ENCODE measurements around the gene PERM1. TPM values are rescaled to one million over a fixed set of nuclear protein-coding genes. Genes with fewer than 3 reads are reported as not detected.

Gene PERM1

Small RNAs within 50 kb of the gene (small RNA-seq; reads per million reads assigned to genes)
- gene AL645608.3 (ENCODE audit: low read depth): not detected

Measured in mesenchymal stem cell (in vitro differentiated cells and primary cell).